ENCODE results near the gene ACTN3. TPM values are rescaled to one million over a fixed set of nuclear protein-coding genes. Genes with fewer than 3 reads are reported as not detected.
A peak's percentile ranks its signal among the peaks of the same experiment; 100 is the strongest.

ACTN3 gene
- total and polyA plus RNA-seq, 11 donors = 0.01 to 0.04 TPM; not detected in 9

DNA sequence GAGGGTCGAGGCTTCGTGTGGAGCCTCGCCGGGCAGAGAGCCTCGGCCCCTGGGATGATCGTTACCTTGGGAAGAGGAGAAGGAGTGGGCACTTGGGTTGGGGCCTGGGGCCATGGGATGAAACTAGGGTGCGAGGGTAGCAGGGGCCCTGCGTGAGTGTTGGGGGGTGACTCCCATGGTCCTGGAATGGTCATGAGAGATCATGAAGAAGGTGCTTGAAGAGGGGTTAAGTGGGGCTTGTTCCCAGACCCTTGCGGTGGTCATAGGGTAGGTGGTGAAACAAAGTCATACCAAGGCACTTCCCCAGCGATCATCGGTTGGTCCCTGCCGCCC, 46.6 kb downstream of the ACTN3 start:
- no peak for TF ChIP-seq POLR2A (IDR thresholded peaks at IDR 0.05)
- TF ChIP-seq, protein P1, sequence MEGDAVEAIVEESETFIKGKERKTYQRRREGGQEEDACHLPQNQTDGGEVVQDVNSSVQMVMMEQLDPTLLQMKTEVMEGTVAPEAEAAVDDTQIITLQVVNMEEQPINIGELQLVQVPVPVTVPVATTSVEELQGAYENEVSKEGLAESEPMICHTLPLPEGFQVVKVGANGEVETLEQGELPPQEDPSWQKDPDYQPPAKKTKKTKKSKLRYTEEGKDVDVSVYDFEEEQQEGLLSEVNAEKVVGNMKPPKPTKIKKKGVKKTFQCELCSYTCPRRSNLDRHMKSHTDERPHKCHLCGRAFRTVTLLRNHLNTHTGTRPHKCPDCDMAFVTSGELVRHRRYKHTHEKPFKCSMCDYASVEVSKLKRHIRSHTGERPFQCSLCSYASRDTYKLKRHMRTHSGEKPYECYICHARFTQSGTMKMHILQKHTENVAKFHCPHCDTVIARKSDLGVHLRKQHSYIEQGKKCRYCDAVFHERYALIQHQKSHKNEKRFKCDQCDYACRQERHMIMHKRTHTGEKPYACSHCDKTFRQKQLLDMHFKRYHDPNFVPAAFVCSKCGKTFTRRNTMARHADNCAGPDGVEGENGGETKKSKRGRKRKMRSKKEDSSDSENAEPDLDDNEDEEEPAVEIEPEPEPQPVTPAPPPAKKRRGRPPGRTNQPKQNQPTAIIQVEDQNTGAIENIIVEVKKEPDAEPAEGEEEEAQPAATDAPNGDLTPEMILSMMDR (IDR thresholded peaks at IDR 0.05) = no peak
- H3K36me3 ChIP-seq = no peaks in the 10 kb centered on the region
- no peak for DNase-seq
- H3K27me3 ChIP-seq = no peaks in the 10 kb centered on the region
- peak overlapping the region; percentile 24 to 91 (median 80) for H3K27ac ChIP-seq
- no peaks in the 10 kb centered on the region for H3K9me3 ChIP-seq
- peak overlapping the region; percentile 42 to 80 (median 68) for H3K4me3 ChIP-seq
- ATAC-seq = peak in 1 of 4 donors; percentile 11
- peaks cover 2 to 38% (median 28%) of the 10 kb centered on the region in 12 donors for H3K4me1 ChIP-seq
- intact Hi-C loops (cut with DNase I) = loop anchor here in 7 of 10 donors (1.0 to 10.0 kb wide), 4 partner anchors 24 to 252 kb away; partner anchors contain the start of genes RBM4B (in 6 of the 7), RBM14 (in 1 of the 7) and RCE1 (in 1 of the 7)
- 8 to 29% (median 11%) methylated on average over 6 to 12 of the region's 12 CpGs for WGBS, 4 donors

DNA sequence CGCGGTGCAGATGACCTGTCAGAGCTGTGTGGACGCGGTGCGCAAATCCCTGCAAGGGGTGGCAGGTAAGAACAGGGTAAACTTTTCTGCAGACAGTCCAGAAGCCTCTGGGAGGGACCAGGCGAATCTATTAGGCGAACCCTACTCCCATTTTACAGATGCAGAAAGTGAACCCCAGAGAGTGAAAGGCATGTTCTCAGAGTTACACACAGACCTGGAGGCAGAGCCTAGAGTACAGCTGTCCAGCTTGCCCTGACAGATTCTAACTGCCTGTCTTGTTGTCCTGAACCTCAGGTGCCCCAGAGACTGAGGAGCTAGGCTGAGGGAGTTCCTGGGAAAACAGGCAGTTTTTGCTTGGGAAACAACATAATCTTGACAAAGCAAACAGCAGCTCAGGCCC, 46.9 kb downstream of the ACTN3 start:
- H3K4me3 ChIP-seq = peak overlapping the region; percentile 42 to 80 (median 68)
- DNase-seq = no peak
- peak overlapping the region in 10 of 12 donors; percentile 65 to 91 (median 80) for H3K27ac ChIP-seq
- no peaks in the 10 kb centered on the region for H3K9me3 ChIP-seq
- no peak for ATAC-seq
- TF ChIP-seq POLR2A (IDR thresholded peaks at IDR 0.05) = no peak
- TF ChIP-seq, protein P1 (IDR thresholded peaks at IDR 0.05) = no peak
- peaks cover 2 to 38% (median 28%) of the 10 kb centered on the region in 12 donors for H3K4me1 ChIP-seq
- 59 to 69% (median 66%) methylated on average over 7 of the region's 7 CpGs for WGBS, 4 donors
- peaks cover 0 to under 1% (median 0%) of the 10 kb centered on the region in 9 donors for H3K36me3 ChIP-seq
- intact Hi-C loops (cut with DNase I) = loop anchor here in 7 of 10 donors (1.0 to 10.0 kb wide), 4 partner anchors 23 to 251 kb away; partner anchors contain the start of genes RBM4B (in 6 of the 7), RBM14 (in 1 of the 7) and RCE1 (in 1 of the 7)
- no peaks in the 10 kb centered on the region for H3K27me3 ChIP-seq

DNA sequence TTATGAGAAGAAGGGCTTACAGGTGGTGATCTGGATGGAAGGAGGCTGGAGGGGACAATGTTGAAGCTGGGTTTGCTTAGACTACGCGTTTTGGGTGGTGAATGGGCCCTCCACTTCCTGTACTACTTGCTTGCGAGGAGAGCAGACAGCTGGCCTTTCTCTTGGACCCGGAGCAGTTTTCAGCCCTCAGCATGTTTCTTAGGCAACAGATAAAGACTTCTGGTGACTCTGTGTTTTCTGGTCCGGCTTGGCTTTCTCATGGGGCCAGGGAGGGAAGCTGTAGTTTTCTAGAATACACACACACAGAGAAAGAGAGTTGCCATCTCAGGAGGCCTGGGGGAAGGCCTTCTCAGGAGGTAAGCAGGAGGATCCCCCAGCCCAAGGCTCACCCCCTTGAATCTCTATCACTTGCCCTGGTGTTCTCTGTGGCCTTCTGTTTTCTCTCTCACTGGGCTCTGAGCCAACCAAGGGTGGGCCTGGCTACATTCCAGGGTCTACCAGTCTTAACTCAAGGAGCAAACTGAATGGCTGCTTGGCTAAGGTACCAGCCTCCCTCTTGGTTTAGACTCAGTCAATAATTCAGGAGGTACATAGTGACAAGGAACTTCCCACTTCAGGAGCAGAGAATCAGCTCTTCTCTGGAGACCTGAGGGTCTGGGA, 48.7 kb downstream of the ACTN3 start:
- ATAC-seq (peak in 3 of 4 donors; percentile 47 to 63 (median 52)), DNase-seq (peak in 4 of 5 donors; percentile 57 to 73 (median 65))
- Histone ChIP-seq H3K36me3 (peaks cover 0 to 18% (median 12%) of the 10 kb centered on the region in 9 donors), H3K27me3 (no peaks in the 10 kb centered on the region), H3K4me3 (peak overlapping the region in 2 of 12 donors; percentile 8 to 26), H3K27ac (peak overlapping the region in 11 of 12 donors; percentile 38 to 80 (median 56)), H3K9me3 (no peaks in the 10 kb centered on the region), H3K4me1 (peaks cover 2 to 44% (median 28%) of the 10 kb centered on the region in 12 donors)
- TF ChIP-seq, protein P1 (IDR thresholded peaks at IDR 0.05) = no peak
- no peak for TF ChIP-seq POLR2A (IDR thresholded peaks at IDR 0.05)
- WGBS, 4 donors = 53 to 63% (median 54%) methylated on average over 5 of the region's 5 CpGs
- intact Hi-C loops (cut with DNase I) = loop anchor here in 1 of 10 donors (10.0 kb wide), 1 partner anchor 249 kb away; the partner anchor contains the start of gene RCE1

DNA sequence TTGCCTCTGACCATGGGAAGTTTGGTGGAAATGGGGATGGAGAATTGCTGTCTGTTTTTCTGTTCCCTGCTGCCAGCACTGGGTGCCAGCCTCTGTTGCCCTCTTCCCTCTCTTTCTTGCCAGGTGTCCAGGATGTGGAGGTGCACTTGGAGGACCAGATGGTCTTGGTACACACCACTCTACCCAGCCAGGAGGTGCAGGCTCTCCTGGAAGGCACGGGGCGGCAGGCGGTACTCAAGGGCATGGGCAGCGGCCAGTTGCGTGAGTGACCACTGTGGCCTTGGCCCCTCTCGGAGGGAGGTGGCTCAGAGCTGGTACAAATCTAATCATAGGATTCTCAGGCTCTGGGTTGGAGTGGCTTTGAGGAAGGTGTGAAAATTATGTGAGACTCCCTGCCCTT, 52.3 kb downstream of the ACTN3 start:
- DNase-seq (no peak), ATAC-seq (no peak)
- Histone ChIP-seq H3K27ac (no peak overlapping the region), H3K4me1 (peaks cover 0 to 52% (median 26%) of the 10 kb centered on the region in 12 donors), H3K36me3 (peaks cover 0 to 37% (median 17%) of the 10 kb centered on the region in 9 donors), H3K27me3 (no peaks in the 10 kb centered on the region), H3K9me3 (no peaks in the 10 kb centered on the region), H3K4me3 (no peak overlapping the region)
- intact Hi-C loops (cut with DNase I) = loop anchor here in 1 of 10 donors (10.0 kb wide), 1 partner anchor 246 kb away; the partner anchor contains the start of gene RCE1
- TF ChIP-seq, protein P1 (IDR thresholded peaks at IDR 0.05) = no peak
- WGBS, 4 donors = 96 to 100% (median 99%) methylated on average over 6 of the region's 6 CpGs; no CpG with 5 or more reads in 1 of the 4 donors

All from heart left ventricle (tissue), 16 donors.